Sciatic nerve (tissue), 2 donors: ENCODE measurements around the gene ABCA8. TPM values are rescaled to one million over a fixed set of nuclear protein-coding genes. Genes with fewer than 3 reads are reported as not detected.
A peak's percentile ranks its signal among the peaks of the same experiment; 100 is the strongest.
"Not testable (repeated sequence)": the region's sequence is repeated elsewhere in the genome, so short reads cannot be mapped to it uniquely, and the experiment has no call there.

Experiments used
- ATAC-seq: fragments of 200-7000 bp; cut with Tn5 transposase; one replicate; pipeline ENCODE4 v1.9.1; 2020; ENCODE audit warnings: mild to moderate bottlenecking, moderate library complexity
- DNase-seq: peaks from one replicate; pipeline ENCODE4 v3.0.0-alpha.2; 2020; ENCODE audit warnings: low spot score
- intact Hi-C: fragments of 100-400 bp; cut with DNase I; formaldehyde crosslinking; loops from one replicate; pipeline ENCODE4 v1.14.2; 2022
- total RNA-seq: library from RNA; stranded (reverse); fragmentation: NEBNext Ultra II Directional; extraction: Animal tissue kit (Norgen Biotek cat#: 25700); gene quantifications from one replicate; pipeline ENCODE4 v1.2.1, GENCODE V29; 2021
- donor health status: DM: no; HTN: no; CAD: no.
- donor health status: DM: no; HTN: no; CAD: no.

ABCA8 gene
- total RNA-seq, 1 donor from 2014 or later = 383 TPM

DNA sequence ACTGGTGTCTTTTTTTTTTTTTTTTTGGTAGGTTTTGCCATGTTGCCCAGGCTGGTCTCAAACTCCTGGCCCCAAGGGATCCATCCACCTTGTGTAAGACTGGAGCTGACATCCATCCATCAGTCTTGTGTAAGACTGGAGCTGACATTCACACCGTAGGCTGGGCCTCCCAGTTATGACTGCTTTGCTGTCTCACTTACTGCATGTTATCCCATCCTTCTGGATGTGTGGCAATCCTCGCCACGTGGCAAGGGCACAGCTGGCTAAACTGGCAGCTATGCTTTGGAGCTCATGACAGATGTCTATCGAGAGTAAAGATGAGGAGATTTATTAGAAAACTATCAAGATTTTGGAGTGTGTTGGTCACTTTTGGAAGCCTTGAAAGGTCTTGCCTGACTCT lies 115.1 kb downstream of the ABCA8 start:
- intact Hi-C loops = no loop called here
- DNase-seq (no peak), ATAC-seq (peak; percentile 25)

DNA sequence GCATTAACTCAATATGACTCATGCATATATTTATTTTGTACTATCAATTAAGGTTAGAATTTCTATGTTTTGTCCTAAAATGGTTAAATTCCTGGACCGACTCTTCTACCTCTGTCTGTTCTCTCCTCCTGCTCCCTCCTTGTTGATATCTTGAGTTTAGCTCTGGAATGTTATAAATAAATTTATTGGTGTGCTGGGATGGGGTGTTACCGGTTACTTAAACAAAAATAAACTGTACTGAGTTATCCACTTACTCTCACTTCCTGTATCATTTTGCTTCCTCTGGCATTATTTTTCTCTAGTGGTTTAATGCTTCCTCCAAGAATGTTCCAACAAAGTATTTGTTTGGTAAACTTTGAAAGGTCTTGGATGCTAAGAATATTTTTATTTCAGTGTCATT lies 120.1 kb downstream of the ABCA8 start:
- intact Hi-C loops = no loop called here
- no peak for DNase-seq
- peak; percentile 61 for ATAC-seq

- ATAC-seq (no peak), DNase-seq (no peak)
- intact Hi-C loops = no loop called here
Measured at GRCh38 chr17:68834328-68834836, 120.8 kb downstream of the ABCA8 start.

DNA sequence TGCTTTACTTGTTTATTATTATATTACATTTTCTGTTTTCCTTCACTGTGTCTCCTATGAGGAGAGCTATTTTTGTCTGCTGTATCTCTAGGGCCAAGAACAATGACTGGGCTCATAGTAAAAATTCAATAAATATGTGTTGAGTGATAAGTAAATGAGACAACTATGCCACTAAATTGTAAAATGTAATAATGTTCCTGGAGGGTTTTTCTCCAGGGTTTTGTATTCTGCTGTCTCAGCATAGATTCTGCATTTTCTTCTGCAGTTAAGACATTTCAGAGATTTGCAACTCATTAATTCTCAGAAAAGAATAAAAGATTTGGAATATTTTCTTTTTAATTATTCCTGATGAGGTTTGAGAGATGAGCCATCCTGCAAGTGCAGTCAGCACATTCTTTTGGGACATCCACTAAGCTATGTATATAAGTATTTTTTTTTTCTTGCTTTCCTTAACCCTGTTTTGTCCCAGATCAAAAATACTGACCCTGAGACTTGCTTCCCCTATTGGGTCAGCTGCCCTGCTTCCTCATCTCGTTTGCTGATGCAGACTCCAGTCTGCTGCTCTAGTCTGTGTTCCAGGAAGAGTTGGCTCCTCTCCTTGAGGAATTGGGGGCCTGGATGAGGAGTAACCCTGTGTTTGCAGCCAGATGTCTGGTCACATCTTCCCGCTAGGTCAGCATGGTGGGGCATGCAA lies 122.9 kb downstream of the ABCA8 start:
- DNase-seq = no peak
- peak; percentile 69 for ATAC-seq

GRCh38 chr17:68831170-68831569 lies 124.0 kb downstream of the ABCA8 start:
- no peak for ATAC-seq
- no peak for DNase-seq
- intact Hi-C loops = no loop called here

More for the DNA sequence above, 122.9 kb downstream of the ABCA8 start:
- intact Hi-C loops = no loop called here

DNA sequence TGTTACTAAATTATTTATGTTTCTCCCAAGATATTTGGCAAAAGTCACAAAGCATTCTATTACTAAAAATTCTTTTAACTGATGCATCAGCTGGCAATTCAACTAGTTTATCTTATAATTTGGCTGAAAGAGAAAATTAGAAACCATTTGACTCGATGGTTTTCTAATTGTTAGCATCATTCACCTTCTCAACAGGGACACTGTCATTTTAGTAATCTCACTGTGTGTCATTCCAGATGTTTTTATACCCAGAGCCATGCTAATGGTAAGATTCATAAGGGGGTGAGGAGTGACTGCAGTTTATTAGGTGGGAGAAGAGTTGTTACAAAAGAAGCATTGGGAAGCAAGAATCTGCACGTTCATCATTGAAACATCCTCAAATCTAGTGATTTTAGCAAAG lies 124.9 kb downstream of the ABCA8 start:
- ATAC-seq (no peak), DNase-seq (no peak)
- intact Hi-C loops = no loop called here

- intact Hi-C loops = no loop called here
Measured at GRCh38 chr17:68829211-68829610, 126.0 kb downstream of the ABCA8 start.

GRCh38 chr17:68824707-68825106 lies 130.5 kb downstream of the ABCA8 start:
- ATAC-seq (no peak), DNase-seq (no peak)
- intact Hi-C loops = no loop called here

More at GRCh38 chr17:68829211-68829610, 126.0 kb downstream of the ABCA8 start:
- no peak for ATAC-seq
- DNase-seq = no peak

DNA sequence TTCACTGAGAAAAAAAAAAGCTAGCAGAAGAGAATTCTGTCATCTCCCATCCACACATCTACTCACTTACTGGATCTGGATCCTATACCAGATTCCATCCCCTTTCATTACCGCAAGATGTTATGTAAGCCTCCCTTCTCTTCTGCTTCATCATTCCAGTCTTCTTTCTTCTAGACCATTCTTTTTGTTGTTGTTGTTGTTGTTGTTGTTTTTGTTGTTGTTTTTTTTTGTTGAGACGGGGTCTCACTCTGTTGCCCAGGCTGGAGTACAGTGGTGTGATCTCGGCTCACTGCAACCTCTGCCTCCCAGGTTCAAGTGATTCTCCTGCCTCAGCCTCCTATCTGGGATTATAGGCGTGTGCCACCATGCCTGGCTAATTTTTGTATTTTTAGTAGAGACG lies 131.0 kb downstream of the ABCA8 start:
- intact Hi-C loops, ATAC-seq, DNase-seq: not testable (repeated sequence)

DNA sequence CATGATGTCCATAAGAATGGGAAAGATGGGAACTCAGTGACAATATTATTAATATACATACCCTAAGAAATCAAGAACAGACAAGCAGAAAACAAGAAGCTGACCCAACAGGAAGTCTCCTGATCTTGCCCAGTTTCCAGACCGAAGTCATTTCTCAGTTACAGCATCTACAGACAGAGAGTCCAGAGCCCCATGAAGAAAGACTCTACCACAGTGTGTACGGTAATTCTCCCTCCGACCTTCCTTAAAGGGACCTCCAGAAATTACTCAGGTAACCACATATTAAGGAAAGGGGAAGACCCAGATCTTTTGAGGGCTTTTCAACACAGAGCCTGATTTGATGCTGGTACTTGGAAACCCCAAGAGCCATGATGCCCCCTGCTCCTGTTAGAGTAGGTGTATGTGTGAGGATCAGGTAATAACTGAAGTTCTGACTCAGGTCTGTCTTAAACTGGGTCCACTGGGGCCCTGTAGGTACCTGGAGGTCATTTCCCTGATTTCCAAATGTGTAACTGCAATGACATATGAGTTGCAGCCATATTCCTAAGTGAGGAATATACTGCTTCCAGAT lies 132.4 kb downstream of the ABCA8 start:
- intact Hi-C loops = no loop called here
- no peak for ATAC-seq
- no peak for DNase-seq

- DNase-seq (no peak), ATAC-seq (no peak)
- intact Hi-C loops = no loop called here
Measured at GRCh38 chr17:68821860-68822696, 133.1 kb downstream of the ABCA8 start.

GRCh38 chr17:68820825-68821481 lies 134.2 kb downstream of the ABCA8 start:
- no peak for DNase-seq
- intact Hi-C loops = no loop called here
- ATAC-seq = peak; percentile 56

DNA sequence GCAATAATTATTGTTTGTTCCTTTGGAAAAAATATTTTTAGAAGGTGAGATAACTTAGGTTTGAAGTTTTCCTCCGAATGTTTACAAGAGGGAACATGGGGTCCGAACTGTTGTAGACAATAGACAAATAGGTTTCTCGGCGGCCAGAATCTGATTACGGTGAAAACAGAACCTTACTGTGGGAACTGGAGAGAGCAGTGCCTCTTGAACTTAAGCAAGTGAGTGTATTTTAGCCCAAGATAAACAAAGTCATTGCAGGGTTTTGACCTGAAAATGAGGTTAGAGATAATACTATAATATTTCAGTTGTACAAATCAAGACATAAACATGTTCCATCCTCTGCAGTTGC lies 134.7 kb downstream of the ABCA8 start:
- DNase-seq = no peak
- intact Hi-C loops = no loop called here
- ATAC-seq = peak; percentile 69

DNA sequence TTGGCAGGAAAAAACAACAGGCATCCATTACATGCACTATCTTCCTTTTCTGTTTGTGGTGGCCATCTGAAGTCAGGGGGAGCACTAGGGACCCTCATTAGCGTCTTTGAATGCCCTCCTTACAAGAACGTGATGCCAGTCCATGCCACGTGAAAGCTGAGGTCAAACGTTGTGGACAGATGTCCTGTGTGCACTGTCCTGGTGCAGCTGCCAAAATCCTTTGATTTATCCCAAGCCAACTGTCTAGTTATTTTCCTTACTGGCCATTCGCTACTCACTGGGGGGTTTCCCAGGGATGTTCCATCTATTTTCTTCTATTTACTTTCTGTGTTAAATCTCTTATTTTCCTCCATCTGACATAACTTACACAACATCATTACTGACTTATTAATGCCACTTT lies 135.7 kb downstream of the ABCA8 start:
- no peak for DNase-seq
- no peak for ATAC-seq
- intact Hi-C loops = no loop called here

Other genes with a start within 250 kb of the ABCA8 start
- gene ABCA9, start 105.5 kb upstream of the ABCA8 start, total RNA-seq = 118 TPM
- 225 TPM for gene ABCA6, start 186.5 kb upstream of the ABCA8 start, total RNA-seq